ENCODE results near the gene SLC37A4. TPM values are rescaled to one million over a fixed set of nuclear protein-coding genes. Genes with fewer than 3 reads are reported as not detected.

The SLC37A4 gene
- total and polyA plus RNA-seq, 2 donors (not counting 3 experiments of a cell fraction or from before 2014, with no cell fraction given), result 21.5 to 36.5 TPM

- no peaks in the 10 kb centered on the region for H3K27me3 ChIP-seq (ENCODE audit: control insufficient read depth in 2 of 2, insufficient read depth in 2 of 2, low read length in 2 of 2)
- dilution Hi-C loops (cut with MboI; ENCODE audit: extremely low pct_ligation_motif_present, low sequenced_read_pairs) (no loop called here), intact Hi-C loops (cut with micrococcal nuclease) (no loop called here)
- H3K79me2 ChIP-seq (ENCODE audit: control insufficient read depth, insufficient read depth, low read length), result peaks cover 13% of the 10 kb centered on the region
- peaks cover 2% of the 10 kb centered on the region for H3K4me1 ChIP-seq (ENCODE audit: control insufficient read depth, extremely low read depth, insufficient read depth, low read length)
- FAIRE-seq (no peak), DNase-seq (ENCODE audit: low read depth, low spot score) (no peak)
- H3K4me3 ChIP-seq (replicated peaks in 1 of 3; ENCODE audit: insufficient read depth in 1 of 3, low read depth in 1 of 3, low read length in 3 of 3), result no peak overlapping the region
- CTCF ChIA-PET, result interaction anchor here (0.6 to 1.0 kb wide), 3 partner anchors 8 to 385 kb away, joined by 3 read pairs; partner anchors contain the start of gene CENATAC
- no TSS peak for BruUV-seq (replicated peaks)
- TF ChIP-seq MAX (IDR thresholded peaks at IDR 0.05; ENCODE audit: insufficient read depth, insufficient read length) (no peak), MYC (IDR thresholded peaks at IDR 0.05; ENCODE audit: low read depth, low read length) (no peak), JUN (IDR thresholded peaks at IDR 0.05; ENCODE audit: borderline replicate concordance, insufficient read depth, insufficient read length, low read depth) (no peak), POLR2A (IDR thresholded peaks at IDR 0.05; ENCODE audit: low read depth, low read length) (no peak), FOS (IDR thresholded peaks at IDR 0.05; ENCODE audit: borderline replicate concordance, insufficient read depth, low read length) (no peak), EZH2 (IDR thresholded peaks at IDR 0.05; ENCODE audit: borderline replicate concordance, low read depth, low read length, severe bottlenecking) (no peak), GATA2 (IDR thresholded peaks at IDR 0.05; ENCODE audit: insufficient read depth, insufficient read length, low read depth, low read length) (no peak)
- H3K9ac ChIP-seq (replicated peaks; ENCODE audit: extremely low read depth, insufficient read depth, low read length), result no peak overlapping the region
- H3K9me3 ChIP-seq (replicated peaks; ENCODE audit: control insufficient read depth, insufficient read depth, low read length), result no peaks in the 10 kb centered on the region
- no peak overlapping the region for H3K4me2 ChIP-seq (ENCODE audit: insufficient read depth, low read length)
- H3K27ac ChIP-seq (ENCODE audit: insufficient read depth, low read depth, low read length), result no peak overlapping the region
- peaks cover 19 to 21% of the 10 kb centered on the region in 2 experiments for H3K36me3 ChIP-seq (ENCODE audit: control insufficient read depth in 2 of 2, extremely low read depth in 1 of 2, insufficient read depth in 2 of 2, low read length in 2 of 2)
- H4K20me1 ChIP-seq (replicated peaks; ENCODE audit: control insufficient read depth, extremely low read depth, insufficient read depth, low read length), result no peaks in the 10 kb centered on the region
- POLR2A ChIA-PET, result no interaction called here
- H3K9me1 ChIP-seq (replicated peaks; ENCODE audit: control insufficient read depth, extremely low read depth, insufficient read depth, low read length), result no peaks in the 10 kb centered on the region
- no peak overlapping the region for H2AFZ ChIP-seq (ENCODE audit: low read depth, low read length)
Measured at GRCh38 chr11:119011476-119012053, 19.1 kb downstream of the SLC37A4 start.

GRCh38 chr11:119006656-119007055, 24.0 kb downstream of the SLC37A4 start:
- Histone ChIP-seq H2AFZ (ENCODE audit: low read depth, low read length) (no peak overlapping the region), H3K9ac (replicated peaks; ENCODE audit: extremely low read depth, insufficient read depth, low read length) (no peak overlapping the region), H3K4me1 (ENCODE audit: control insufficient read depth, extremely low read depth, insufficient read depth, low read length) (no peaks in the 10 kb centered on the region), H4K20me1 (replicated peaks; ENCODE audit: control insufficient read depth, extremely low read depth, insufficient read depth, low read length) (no peaks in the 10 kb centered on the region), H3K36me3 (ENCODE audit: control insufficient read depth in 2 of 2, extremely low read depth in 1 of 2, insufficient read depth in 2 of 2, low read length in 2 of 2) (peaks cover 2 to 6% of the 10 kb centered on the region in 2 experiments), H3K4me3 (replicated peaks in 1 of 3; ENCODE audit: insufficient read depth in 1 of 3, low read depth in 1 of 3, low read length in 3 of 3) (no peak overlapping the region), H3K27ac (ENCODE audit: insufficient read depth, low read depth, low read length) (no peak overlapping the region), H3K27me3 (ENCODE audit: control insufficient read depth in 2 of 2, insufficient read depth in 2 of 2, low read length in 2 of 2) (no peaks in the 10 kb centered on the region), H3K79me2 (ENCODE audit: control insufficient read depth, insufficient read depth, low read length) (no peaks in the 10 kb centered on the region), H3K9me3 (replicated peaks; ENCODE audit: control insufficient read depth, insufficient read depth, low read length) (no peaks in the 10 kb centered on the region), H3K4me2 (ENCODE audit: insufficient read depth, low read length) (no peak overlapping the region), H3K9me1 (replicated peaks; ENCODE audit: control insufficient read depth, extremely low read depth, insufficient read depth, low read length) (no peaks in the 10 kb centered on the region)
- DNase-seq (ENCODE audit: low read depth, low spot score) (no peak), FAIRE-seq (no peak)
- dilution Hi-C loops (cut with MboI; ENCODE audit: extremely low pct_ligation_motif_present, low sequenced_read_pairs), result no loop called here
- ChIA-PET CTCF (no interaction called here), POLR2A (no interaction called here)
- TF ChIP-seq JUN (IDR thresholded peaks at IDR 0.05; ENCODE audit: borderline replicate concordance, insufficient read depth, insufficient read length, low read depth) (no peak), GATA2 (IDR thresholded peaks at IDR 0.05; ENCODE audit: insufficient read depth, insufficient read length, low read depth, low read length) (no peak), MAX (IDR thresholded peaks at IDR 0.05; ENCODE audit: insufficient read depth, insufficient read length) (no peak), POLR2AphosphoS5 (IDR thresholded peaks at IDR 0.05; ENCODE audit: insufficient read depth, low read depth, low read length) (no peak), FOS (IDR thresholded peaks at IDR 0.05; ENCODE audit: borderline replicate concordance, insufficient read depth, low read length) (no peak), MYC (IDR thresholded peaks at IDR 0.05; ENCODE audit: low read depth, low read length) (no peak), POLR2A (IDR thresholded peaks at IDR 0.05; ENCODE audit: low read depth, low read length) (no peak), EZH2 (IDR thresholded peaks at IDR 0.05; ENCODE audit: borderline replicate concordance, low read depth, low read length, severe bottlenecking) (no peak)
- TF ChIP-seq, protein P1, sequence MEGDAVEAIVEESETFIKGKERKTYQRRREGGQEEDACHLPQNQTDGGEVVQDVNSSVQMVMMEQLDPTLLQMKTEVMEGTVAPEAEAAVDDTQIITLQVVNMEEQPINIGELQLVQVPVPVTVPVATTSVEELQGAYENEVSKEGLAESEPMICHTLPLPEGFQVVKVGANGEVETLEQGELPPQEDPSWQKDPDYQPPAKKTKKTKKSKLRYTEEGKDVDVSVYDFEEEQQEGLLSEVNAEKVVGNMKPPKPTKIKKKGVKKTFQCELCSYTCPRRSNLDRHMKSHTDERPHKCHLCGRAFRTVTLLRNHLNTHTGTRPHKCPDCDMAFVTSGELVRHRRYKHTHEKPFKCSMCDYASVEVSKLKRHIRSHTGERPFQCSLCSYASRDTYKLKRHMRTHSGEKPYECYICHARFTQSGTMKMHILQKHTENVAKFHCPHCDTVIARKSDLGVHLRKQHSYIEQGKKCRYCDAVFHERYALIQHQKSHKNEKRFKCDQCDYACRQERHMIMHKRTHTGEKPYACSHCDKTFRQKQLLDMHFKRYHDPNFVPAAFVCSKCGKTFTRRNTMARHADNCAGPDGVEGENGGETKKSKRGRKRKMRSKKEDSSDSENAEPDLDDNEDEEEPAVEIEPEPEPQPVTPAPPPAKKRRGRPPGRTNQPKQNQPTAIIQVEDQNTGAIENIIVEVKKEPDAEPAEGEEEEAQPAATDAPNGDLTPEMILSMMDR (IDR thresholded peaks at IDR 0.05; ENCODE audit: extremely low read depth in 1 of 2, insufficient read depth in 1 of 2, low read depth in 1 of 2, low read length in 2 of 2), result no peak
- intact Hi-C loops (cut with micrococcal nuclease), result no loop called here
- BruUV-seq (replicated peaks), result no TSS peak

Data from endothelial cell of umbilical vein (primary cell).